ENCODE results near the gene CDKAL1. TPM values are rescaled to one million over a fixed set of nuclear protein-coding genes. Genes with fewer than 3 reads are reported as not detected.

Gene CDKAL1
- total and polyA plus RNA-seq, 2 of the 13 experiments (the other 11 are each of a cell fraction or from before 2014, with no cell fraction given): 9.5 to 27.7 TPM

GRCh38 chr6:21099338-21100314, 565.4 kb downstream of the CDKAL1 start:
- no TSS peak for BruUV-seq (replicated peaks)
- no peaks in the 10 kb centered on the region for H3K79me2 ChIP-seq (ENCODE audit: insufficient read depth, low read length)
- H3K27ac ChIP-seq (ENCODE audit: extremely low read length, insufficient read depth, low read length): no peak overlapping the region
- intact Hi-C loops (cut with micrococcal nuclease; ENCODE audit: unreplicated experiment) (no loop called here), in situ Hi-C loops (cut with HindIII; ENCODE audit: extremely low pct_ligation_motif_present, low pct_unique_long_range_greater_than_20kb) (no loop called here)
- ChIA-PET CTCF (ENCODE audit: low intra/inter-chr PET ratio, low total read pairs) (no interaction called here), POLR2A (no interaction called here)
- peak; percentile 52 for DNase-seq (ENCODE audit: low spot score)
- FAIRE-seq: no peak
- no peak overlapping the region for H2AFZ ChIP-seq (ENCODE audit: low read length)
- ATAC-seq: peak; percentile 60
- no peak overlapping the region for H3K4me3 ChIP-seq (replicated peaks in 1 of 3; ENCODE audit: insufficient read depth in 1 of 3, low read depth in 2 of 3, low read length in 3 of 3)
- H3K9ac ChIP-seq (ENCODE audit: insufficient read depth, low read depth, low read length): no peak overlapping the region
- H4K20me1 ChIP-seq (ENCODE audit: insufficient read depth, low read length): no peaks in the 10 kb centered on the region
- no peak overlapping the region for H3K4me2 ChIP-seq (ENCODE audit: low read depth, low read length)
- WGBS (ENCODE audit: low lambda C conversion rate): 68% methylated on average over 7 of the region's 7 CpGs
- H3K4me1 ChIP-seq (ENCODE audit: insufficient read depth, low read length): peaks cover 54% of the 10 kb centered on the region
- no peaks in the 10 kb centered on the region for H3K9me3 ChIP-seq (ENCODE audit: low read length)
- no peaks in the 10 kb centered on the region for H3K36me3 ChIP-seq (replicated peaks in 1 of 2; ENCODE audit: control insufficient read depth in 1 of 2, insufficient read depth in 2 of 2, low read length in 2 of 2)
- H3K27me3 ChIP-seq (ENCODE audit: control insufficient read depth in 1 of 2, insufficient read depth in 2 of 2, low read length in 2 of 2): no peaks in the 10 kb centered on the region
- TF ChIP-seq HNF4A (CRISPR knock-in tag; IDR thresholded peaks at IDR 0.05) (peak; percentile 36; the same call in 1 of the 2 replicates), CBX2 (IDR thresholded peaks at IDR 0.05; ENCODE audit: low read depth, low read length) (no peak), CBX2 (CRISPR knock-in tag; IDR thresholded peaks at IDR 0.05; ENCODE audit: low read depth) (no peak), NFE2 (CRISPR knock-in tag; IDR thresholded peaks at IDR 0.05) (no peak), EZH2 (conservative IDR thresholded peaks at IDR 0.05; ENCODE audit: low read depth, low read length) (no peak), NFYC (CRISPR knock-in tag; IDR thresholded peaks at IDR 0.05) (no peak), GFI1 (CRISPR knock-in tag; IDR thresholded peaks at IDR 0.05; ENCODE audit: borderline replicate concordance) (peak; percentile 88), ARID2 (CRISPR knock-in tag; IDR thresholded peaks at IDR 0.05; ENCODE audit: borderline replicate concordance) (no peak), ZNF782 (CRISPR knock-in tag; IDR thresholded peaks at IDR 0.05; ENCODE audit: borderline replicate concordance) (no peak), ZNF720 (CRISPR knock-in tag; IDR thresholded peaks at IDR 0.05) (no peak), HNF4G (IDR thresholded peaks at IDR 0.05; ENCODE audit: borderline replicate concordance, low read depth, low read length) (0 out of 2 replicates have a peak, but pooled peaks have one; percentile 55), HNF4G (CRISPR knock-in tag; IDR thresholded peaks at IDR 0.05; ENCODE audit: borderline replicate concordance, low read depth) (no peak), ZNF513 (CRISPR knock-in tag; conservative IDR thresholded peaks at IDR 0.05) (no peak), ZNF646 (CRISPR knock-in tag; IDR thresholded peaks at IDR 0.05) (0 out of 2 replicates have a peak, but pooled peaks have one; percentile 24)
- TF ChIP-seq, protein P1, sequence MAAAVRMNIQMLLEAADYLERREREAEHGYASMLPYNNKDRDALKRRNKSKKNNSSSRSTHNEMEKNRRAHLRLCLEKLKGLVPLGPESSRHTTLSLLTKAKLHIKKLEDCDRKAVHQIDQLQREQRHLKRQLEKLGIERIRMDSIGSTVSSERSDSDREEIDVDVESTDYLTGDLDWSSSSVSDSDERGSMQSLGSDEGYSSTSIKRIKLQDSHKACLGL (CRISPR knock-in tag; IDR thresholded peaks at IDR 0.05): no peak
